DND-41 (cell line): ENCODE results near the gene UCN2.

Experiments used
- ATAC-seq: fragments of 200-7000 bp; cut with Tn5 transposase; 3 replicates; pipeline ENCODE4 v1.9.1; 2021; ENCODE audit warnings: low read depth; ENCODE audit not compliant: insufficient read depth
- DNase-seq: peaks from one replicate; pipeline ENCODE4 v3.0.0-alpha.2; 2020
- H2AFZ ChIP-seq: 2 replicates; pipeline ENCODE4 v1.6.0; 2012; ENCODE audit warnings: low read depth, low read length
- H3K27ac ChIP-seq: 2 replicates; pipeline ENCODE4 v1.5.1; 2012; ENCODE audit warnings: low read length, inconsistent platforms
- H3K27me3 ChIP-seq: fragments of 200-600 bp; sonication (generic); 2 replicates; pipeline ENCODE4 v1.6.0; 2012; ENCODE audit warnings: low read length, mild to moderate bottlenecking, inconsistent platforms; ENCODE audit not compliant: insufficient read depth, poor library complexity
- H3K36me3 ChIP-seq: 2 replicates; pipeline ENCODE4 v1.5.1; 2012; ENCODE audit warnings: low read length, inconsistent platforms; ENCODE audit not compliant: insufficient read depth
- H3K4me1 ChIP-seq: 2 replicates; pipeline ENCODE4 v1.5.1; 2012; ENCODE audit warnings: mild to moderate bottlenecking, low read length; ENCODE audit not compliant: insufficient read depth
- H3K4me2 ChIP-seq: 2 replicates; pipeline ENCODE4 v1.6.0; 2012; ENCODE audit warnings: mild to moderate bottlenecking, moderate library complexity, low read length, inconsistent platforms; ENCODE audit not compliant: insufficient read depth
- H3K4me3 ChIP-seq, 2 experiments: fragments of 200-600 bp in 1 of 2; shearing (Covaris generic) in 1 of 2; 2 replicates each; pipeline ENCODE4 v1.5.1; 2012 to 2016; ENCODE audit warnings: inconsistent platforms in 2 of 2, low read length in 2 of 2, mild to moderate bottlenecking in 2 of 2, low read depth in 1 of 2, moderate library complexity in 1 of 2
- H3K79me2 ChIP-seq: 2 replicates; pipeline ENCODE4 v1.6.0; 2012; ENCODE audit warnings: low read length, inconsistent platforms; ENCODE audit not compliant: insufficient read depth
- H3K9ac ChIP-seq: 2 replicates; pipeline ENCODE4 v1.6.0; 2012; ENCODE audit warnings: low read depth, mild to moderate bottlenecking, inconsistent platforms, low read length, moderate library complexity
- H3K9me3 ChIP-seq: 2 replicates; pipeline ENCODE4 v1.5.1; 2012; ENCODE audit warnings: low read length, moderate library complexity, mild to moderate bottlenecking, inconsistent platforms; ENCODE audit not compliant: insufficient read depth, severe bottlenecking
- H4K20me1 ChIP-seq: 2 replicates; pipeline ENCODE4 v1.6.0; 2012; ENCODE audit warnings: low read length; ENCODE audit not compliant: insufficient read depth
- EZH2 ChIP-seq: IDR thresholded peaks from 3 replicates; pipeline ENCODE4 v1.6.1; 2012; ENCODE audit warnings: borderline replicate concordance, low read depth, mild to moderate bottlenecking, moderate library complexity, low read length, inconsistent platforms; ENCODE audit not compliant: severe bottlenecking
- TF ChIP-seq, protein P1 (sequence below): IDR thresholded peaks from 2 replicates; pipeline ENCODE4 v1.5.1; 2012; ENCODE audit warnings: borderline replicate concordance, low read length, moderate library complexity, mild to moderate bottlenecking; ENCODE audit not compliant: poor library complexity, severe bottlenecking; ENCODE audit errors: extremely low read depth

UCN2 gene

DNA sequence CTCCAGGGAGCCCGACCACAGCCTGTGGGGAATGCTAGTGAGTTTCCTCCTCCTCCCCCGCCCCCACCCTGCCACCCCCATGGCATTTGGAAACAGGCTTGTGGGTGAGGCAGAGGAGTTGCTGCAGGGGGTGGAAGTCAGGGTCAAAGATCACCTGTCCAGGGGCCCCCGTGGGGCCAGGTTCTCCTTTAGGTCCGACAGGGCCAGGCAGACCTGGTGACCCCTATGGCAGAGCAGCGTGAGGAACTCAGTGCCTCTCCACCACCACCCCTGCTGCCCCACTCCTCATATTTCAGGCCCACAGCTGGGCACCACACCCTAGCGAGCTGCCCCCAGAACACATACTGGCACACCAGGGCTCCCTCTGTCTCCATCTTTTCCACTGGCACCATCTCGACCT lies 8.9 kb upstream of the UCN2 start:
- no peak overlapping the region for H3K4me2 ChIP-seq
- DNase-seq (no peak), ATAC-seq (no peak)
- no peak overlapping the region for H3K9ac ChIP-seq
- no peaks in the 10 kb centered on the region for H4K20me1 ChIP-seq
- H3K79me2 ChIP-seq = no peaks in the 10 kb centered on the region
- no peaks in the 10 kb centered on the region for H3K4me1 ChIP-seq
- H3K4me3 ChIP-seq = no peak overlapping the region
- H2AFZ ChIP-seq = no peak overlapping the region
- no peaks in the 10 kb centered on the region for H3K27me3 ChIP-seq
- no peaks in the 10 kb centered on the region for H3K9me3 ChIP-seq
- TF ChIP-seq EZH2 = no peak
- TF ChIP-seq, protein P1, sequence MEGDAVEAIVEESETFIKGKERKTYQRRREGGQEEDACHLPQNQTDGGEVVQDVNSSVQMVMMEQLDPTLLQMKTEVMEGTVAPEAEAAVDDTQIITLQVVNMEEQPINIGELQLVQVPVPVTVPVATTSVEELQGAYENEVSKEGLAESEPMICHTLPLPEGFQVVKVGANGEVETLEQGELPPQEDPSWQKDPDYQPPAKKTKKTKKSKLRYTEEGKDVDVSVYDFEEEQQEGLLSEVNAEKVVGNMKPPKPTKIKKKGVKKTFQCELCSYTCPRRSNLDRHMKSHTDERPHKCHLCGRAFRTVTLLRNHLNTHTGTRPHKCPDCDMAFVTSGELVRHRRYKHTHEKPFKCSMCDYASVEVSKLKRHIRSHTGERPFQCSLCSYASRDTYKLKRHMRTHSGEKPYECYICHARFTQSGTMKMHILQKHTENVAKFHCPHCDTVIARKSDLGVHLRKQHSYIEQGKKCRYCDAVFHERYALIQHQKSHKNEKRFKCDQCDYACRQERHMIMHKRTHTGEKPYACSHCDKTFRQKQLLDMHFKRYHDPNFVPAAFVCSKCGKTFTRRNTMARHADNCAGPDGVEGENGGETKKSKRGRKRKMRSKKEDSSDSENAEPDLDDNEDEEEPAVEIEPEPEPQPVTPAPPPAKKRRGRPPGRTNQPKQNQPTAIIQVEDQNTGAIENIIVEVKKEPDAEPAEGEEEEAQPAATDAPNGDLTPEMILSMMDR = no peak
- no peak overlapping the region for H3K27ac ChIP-seq
- H3K36me3 ChIP-seq = no peaks in the 10 kb centered on the region

DNA sequence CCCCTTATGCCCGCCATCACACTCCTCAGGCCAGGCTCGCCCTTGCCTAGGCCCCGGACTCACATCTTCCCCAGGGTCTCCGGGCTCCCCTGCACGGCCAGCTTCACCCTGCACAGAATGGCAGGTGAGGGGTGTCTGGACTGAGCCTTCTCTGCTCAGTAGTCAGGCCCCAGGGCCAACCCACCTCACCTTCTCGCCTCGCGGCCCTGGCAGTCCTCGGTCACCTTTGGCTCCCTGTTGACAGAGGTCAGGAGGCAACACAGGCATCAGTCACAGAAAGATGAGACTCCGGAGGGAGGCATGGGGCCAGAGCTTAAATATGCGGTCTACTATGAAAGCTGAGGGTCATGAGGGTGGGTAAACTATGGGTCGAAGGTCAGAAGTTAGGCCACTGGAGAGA lies 8.4 kb upstream of the UCN2 start:
- no peak for ATAC-seq
- Histone ChIP-seq H3K4me3 (no peak overlapping the region), H3K36me3 (no peaks in the 10 kb centered on the region), H3K27ac (no peak overlapping the region), H3K4me1 (no peaks in the 10 kb centered on the region), H3K79me2 (no peaks in the 10 kb centered on the region), H2AFZ (no peak overlapping the region), H4K20me1 (no peaks in the 10 kb centered on the region), H3K4me2 (no peak overlapping the region), H3K9me3 (no peaks in the 10 kb centered on the region), H3K9ac (no peak overlapping the region), H3K27me3 (no peaks in the 10 kb centered on the region)
- TF ChIP-seq, protein P1 = no peak
- no peak for TF ChIP-seq EZH2
- no peak for DNase-seq

DNA sequence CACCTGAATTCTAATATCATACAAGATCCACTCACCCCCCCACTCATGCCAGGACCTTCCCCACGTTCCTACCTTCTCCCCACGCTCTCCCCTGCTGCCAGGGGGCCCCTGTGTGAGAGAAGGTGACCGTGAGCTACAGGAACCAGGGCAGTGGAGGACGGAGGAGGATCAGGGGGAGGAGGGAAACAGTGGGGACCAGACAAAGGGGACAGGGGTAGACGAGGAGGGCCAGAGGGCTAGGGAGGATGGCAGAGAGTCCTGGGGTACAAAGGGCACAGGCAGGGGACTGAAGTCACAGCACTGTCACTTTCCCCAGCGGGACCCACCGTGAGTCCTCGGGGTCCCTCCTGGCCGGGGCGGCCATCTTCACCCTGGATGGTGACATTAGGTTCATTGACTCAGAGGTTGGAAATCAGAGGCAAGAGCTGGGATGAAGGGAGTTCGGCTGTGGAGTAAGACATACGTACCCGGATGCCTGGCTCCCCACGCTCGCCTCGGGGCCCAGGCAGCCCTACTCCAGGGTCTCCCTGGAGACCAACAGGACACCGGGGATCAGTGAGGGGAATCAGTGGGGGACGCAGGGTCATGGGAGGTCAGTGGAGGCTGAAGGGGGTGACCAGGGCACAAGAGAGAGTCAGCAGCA lies 6.3 kb upstream of the UCN2 start:
- Histone ChIP-seq H4K20me1 (no peaks in the 10 kb centered on the region), H2AFZ (no peak overlapping the region), H3K9ac (no peak overlapping the region), H3K4me1 (no peaks in the 10 kb centered on the region), H3K36me3 (no peaks in the 10 kb centered on the region), H3K79me2 (no peaks in the 10 kb centered on the region), H3K27ac (no peak overlapping the region), H3K4me2 (no peak overlapping the region), H3K4me3 (no peak overlapping the region), H3K9me3 (no peaks in the 10 kb centered on the region), H3K27me3 (no peaks in the 10 kb centered on the region)
- TF ChIP-seq, protein P1 = no peak
- no peak for TF ChIP-seq EZH2
- ATAC-seq (no peak), DNase-seq (no peak)

DNA sequence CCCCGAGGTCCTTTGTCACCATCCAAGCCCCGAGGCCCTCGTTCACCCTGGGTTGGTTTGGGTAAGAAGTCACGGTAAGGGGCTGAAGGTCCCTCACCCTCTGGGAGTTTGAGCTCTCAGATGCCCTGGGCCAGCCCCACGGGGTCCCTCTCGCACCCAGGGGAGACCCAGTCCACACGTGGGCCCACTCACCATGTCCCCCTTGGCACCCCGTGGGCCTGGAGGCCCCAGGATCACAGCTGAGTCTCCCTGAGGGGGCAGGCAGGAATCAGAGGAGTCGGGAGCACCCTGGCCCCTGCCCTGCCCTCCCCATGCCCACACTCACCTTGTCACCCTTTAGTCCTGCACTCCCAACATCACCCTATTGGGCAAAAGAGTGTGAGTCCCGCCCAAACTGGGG lies 5.8 kb upstream of the UCN2 start:
- DNase-seq (no peak), ATAC-seq (no peak)
- TF ChIP-seq, protein P1 = no peak
- no peak for TF ChIP-seq EZH2
- Histone ChIP-seq H2AFZ (no peak overlapping the region), H3K9ac (no peak overlapping the region), H3K36me3 (no peaks in the 10 kb centered on the region), H3K4me3 (no peak overlapping the region), H3K27me3 (no peaks in the 10 kb centered on the region), H3K79me2 (no peaks in the 10 kb centered on the region), H3K4me1 (no peaks in the 10 kb centered on the region), H4K20me1 (no peaks in the 10 kb centered on the region), H3K4me2 (no peak overlapping the region), H3K27ac (no peak overlapping the region), H3K9me3 (no peaks in the 10 kb centered on the region)
